Hindlimb muscle (tissue), 1 donor: ENCODE data around the gene ATP10D. TPM values are rescaled to one million over a fixed set of nuclear protein-coding genes. Genes with fewer than 3 reads are reported as not detected.
"Not testable (repeated sequence)": the region's sequence is repeated elsewhere in the genome, so short reads cannot be mapped to it uniquely, and the experiment has no call there.

ENCODE experiments used
- DNase-seq: peaks from one replicate; pipeline ENCODE4 v3.0.0-alpha.2; 2013
- polyA plus RNA-seq: library from polyadenylated mRNA; unstranded; fragments of 120-200 nt; gene quantifications from one replicate; pipeline ENCODE4 v1.2.1, GENCODE V29; 2013; ENCODE audit not compliant: insufficient read length

ATP10D gene
- polyA plus RNA-seq, 1 donor: 12.4 TPM

DNA sequence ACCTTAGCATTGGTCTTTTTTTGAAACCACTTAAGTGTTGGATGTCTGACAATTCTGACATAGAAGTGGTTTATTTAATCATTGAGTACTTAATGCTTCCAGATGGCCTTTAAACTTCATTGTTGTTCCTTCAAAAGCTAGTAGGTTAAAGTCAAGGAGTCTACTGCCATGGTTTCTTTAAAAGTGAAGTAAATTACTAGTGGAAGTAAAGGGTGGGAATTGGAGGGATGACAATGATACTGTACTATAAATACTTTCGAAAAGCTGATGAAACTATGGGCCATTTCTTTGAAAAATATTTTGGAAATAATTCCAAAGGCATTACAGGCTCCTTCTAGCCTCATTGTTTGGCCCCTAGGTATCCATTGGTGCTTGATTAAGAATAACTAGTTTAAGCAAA lies 51.9 kb downstream of the ATP10D start:
- DNase-seq: no peak

DNA sequence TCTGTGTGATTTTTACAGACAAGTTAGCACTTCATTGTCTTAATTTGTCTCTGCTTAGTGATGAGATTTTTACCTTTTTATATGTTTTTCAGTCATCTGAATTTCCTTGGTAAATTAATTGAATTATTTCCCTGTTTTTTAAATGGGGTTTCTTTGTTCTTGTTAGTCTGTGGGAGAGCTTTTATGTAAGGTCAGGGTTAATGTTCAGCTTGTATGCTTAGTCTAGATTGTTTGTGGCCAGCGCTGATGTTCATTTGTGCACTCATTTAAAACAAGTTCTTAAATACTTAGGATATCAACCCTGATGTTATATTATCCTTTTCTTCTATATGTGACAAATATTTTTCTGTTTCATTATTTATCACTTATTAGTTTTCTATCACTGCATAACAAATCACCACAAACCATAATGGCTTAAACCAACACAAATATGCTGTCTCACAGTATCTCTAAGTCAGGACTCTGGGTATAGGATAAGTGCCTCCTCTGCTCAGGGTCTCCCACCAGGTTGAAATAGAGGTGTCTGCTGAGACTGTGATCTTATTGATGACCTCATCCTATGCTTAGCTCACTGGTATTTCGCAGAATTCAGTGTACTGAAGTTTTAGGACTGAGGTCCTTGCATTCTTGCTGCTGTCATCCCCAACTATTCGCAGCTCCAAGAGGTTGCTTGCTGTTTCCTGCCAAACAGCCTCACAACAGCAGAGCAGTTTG lies 53.2 kb downstream of the ATP10D start:
- no peak for DNase-seq

DNA sequence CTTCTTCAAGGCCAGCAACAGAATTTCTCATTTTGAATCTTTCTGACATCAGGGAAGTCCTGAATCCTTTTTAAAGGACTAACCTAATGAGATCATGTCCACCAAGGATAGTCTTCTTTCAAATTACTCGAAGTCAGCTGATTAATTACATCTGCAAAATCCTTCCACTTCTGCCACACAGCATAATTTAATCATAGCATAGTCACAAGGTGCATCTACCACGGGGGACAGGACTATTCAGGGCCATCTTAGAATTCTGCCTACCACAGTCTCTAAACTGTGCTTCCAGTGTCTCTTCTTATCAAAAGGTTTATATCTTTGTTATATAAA lies 53.7 kb downstream of the ATP10D start:
- DNase-seq: no peak

DNA sequence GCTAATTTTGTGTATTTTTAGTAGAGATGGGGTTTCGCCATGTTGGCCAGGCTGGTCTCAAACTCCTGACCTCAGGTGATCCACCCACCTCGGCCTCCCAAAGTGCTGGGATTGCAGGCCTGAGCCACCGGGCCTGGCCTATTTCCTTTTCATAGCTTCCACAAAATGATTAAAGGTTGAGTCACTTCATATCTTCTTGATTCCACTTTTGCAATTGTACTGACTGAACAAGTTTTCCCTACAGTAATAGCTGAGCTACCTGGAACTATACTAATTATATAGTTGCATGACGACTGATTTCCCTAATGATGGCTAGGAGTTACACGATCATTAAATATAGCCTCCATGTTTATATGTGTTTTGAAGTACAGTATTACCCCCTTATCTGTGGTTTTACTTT lies 57.6 kb downstream of the ATP10D start:
- not testable (repeated sequence) for DNase-seq

DNA sequence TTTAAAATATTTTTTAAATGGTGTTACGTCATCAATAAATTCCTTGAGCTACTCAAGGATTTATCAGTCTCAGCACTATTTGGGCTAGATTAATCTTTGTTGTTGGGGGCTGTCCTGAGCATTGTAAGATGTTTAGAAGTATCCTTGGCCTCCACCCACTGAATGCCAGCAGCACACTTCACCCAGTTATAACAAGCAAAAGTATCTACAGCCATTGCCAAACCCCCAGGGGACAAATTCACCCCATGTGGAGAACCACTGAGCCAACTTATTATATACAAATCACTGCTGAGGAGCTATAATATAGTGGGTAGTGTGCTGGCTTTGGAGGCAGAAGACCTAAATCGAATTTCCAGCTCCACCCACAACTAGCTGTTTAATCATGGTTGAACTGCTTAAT lies 58.3 kb downstream of the ATP10D start:
- DNase-seq: no peak

DNA sequence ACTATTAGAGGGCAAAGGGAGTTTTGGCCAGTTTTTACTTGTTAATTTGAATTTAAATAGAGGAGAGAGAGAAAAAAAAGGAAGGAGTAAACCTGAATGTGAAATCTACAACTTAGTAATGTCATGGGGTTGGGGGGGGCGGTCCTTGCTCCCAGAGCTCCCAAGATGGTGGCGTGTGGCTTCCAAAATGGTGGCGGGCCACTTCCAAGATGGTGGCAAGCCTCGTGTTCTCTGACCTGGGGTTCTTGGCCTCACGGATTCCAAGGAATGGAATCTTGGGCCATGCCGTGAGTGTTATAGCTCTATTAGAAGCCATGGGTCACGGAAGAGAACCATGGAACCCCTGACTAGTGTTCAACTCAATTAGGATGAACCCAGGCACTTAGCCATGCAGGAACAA lies 65.3 kb downstream of the ATP10D start:
- not testable (repeated sequence) for DNase-seq

DNA sequence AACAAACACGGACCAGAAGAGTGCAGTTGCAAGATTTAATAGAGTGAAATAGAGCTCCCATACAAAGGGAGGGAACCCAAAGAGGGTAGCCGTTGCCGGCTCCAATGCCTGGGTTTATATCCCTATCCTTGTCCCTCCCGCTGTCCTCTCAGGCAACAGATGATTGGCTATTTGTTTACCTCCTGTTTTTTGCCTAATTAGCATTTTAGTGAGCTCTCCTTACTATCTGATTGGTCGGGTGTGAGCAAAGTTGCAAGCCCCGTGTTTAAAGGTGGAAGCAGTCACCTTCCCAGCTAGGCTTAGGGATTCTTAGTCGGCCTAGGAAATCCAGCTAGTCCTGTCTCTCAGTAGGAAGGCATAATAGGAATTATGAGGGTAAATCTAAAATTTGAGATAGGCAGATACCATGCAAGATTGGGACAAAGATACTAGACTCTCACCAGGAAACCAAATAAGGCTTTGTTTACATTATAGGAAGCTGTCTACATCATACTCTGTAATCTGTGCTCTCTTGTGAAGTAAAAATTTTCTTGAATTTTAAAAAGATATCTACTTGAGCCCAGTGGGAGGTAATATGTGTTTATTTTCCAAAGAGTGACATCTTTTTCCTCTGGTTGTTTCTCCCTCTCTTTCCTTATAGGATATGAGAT lies 65.9 kb downstream of the ATP10D start:
- DNase-seq: no peak

DNA sequence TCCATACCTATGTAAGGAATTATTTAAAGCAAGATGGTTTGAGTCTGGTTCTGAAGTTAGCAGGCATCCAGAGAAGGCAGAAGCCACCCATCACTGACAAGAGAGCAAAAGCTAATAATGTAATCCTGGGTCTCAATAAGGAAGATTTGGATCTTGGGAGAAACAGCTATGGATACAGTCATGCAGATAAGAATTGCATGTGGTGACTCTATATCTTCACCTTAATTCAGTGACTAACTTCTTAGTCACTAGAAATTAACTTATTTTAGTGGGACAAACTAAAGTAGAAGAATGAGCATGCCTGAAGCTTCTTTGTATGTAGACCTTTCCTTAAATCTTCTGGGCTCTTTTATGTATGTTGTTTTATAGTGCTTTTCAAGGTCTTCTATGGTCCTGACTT lies 66.6 kb downstream of the ATP10D start:
- DNase-seq: no peak

DNA sequence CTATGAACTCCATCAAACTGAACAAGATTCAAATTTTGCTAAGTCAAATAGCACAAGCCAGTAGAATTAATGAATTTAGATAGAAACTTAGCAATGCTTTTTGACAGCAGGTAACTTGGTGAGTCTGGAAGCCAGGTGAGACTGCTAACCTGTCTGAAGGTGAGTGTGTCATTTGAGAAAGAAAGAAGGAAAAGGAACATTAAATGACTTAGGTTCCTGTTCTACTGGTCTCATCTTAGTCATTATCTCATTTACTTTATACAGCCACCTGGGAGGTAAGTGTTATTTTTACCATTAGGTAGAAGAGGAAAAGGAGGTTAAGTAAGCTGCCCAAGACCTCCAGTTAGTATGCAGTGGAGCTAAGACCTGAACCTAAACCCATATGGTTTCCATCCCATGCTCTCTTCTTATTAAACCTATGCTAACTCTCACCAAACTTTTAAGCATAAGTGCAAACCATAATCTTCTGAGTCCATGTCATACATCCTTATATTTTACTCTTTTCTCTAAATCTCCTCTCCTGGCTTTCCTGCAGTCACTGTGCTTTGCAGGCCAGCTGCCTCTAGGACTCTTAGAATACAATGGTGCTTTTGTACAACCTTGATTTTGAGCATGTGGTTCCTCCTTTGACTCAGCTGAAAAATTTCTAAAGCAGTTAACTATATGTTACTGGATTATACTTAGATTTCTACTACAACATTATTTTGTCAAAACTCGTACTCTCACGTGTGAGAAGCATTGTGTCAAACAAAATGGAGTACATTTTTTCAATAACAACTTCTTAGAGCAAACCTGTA lies 68.5 kb downstream of the ATP10D start:
- no peak for DNase-seq

DNA sequence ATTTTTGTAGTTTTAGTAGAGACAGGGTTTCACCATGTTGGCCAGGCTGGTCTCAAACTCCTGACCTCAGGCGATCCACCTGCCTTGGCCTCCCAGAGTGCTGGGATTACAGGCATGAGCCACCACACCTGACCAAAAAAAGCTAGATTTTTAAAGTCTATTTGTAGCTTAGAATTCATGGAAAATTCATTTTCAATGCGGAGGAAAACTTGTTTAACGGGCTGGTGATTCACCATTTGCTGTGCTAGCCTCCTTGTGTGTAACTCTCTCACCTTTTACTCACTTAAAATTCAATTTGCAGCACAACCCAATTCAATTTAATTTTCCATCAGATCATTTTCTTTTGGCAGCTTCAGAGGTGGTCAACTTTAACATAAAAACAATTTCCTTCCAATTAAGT lies 70.8 kb downstream of the ATP10D start:
- DNase-seq: not testable (repeated sequence)

DNA sequence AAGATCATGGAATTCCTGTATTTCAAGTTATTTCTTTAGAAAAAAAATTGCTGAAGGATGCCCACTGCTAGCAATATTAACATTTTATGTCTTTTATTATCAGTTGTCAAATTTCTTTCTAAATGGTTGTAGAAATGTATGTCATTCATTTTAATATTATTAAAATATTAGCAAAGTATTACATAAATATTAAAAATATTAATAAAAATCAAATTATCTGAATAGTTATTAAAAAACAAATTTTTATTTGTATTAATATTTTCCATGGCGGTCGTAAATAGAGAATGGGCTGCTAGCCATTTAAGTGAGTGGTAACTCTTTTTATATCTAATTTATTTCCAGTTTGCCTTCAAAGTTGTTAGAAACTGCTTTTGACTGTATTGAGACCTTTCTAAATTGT lies 72.2 kb downstream of the ATP10D start:
- no peak for DNase-seq

DNA sequence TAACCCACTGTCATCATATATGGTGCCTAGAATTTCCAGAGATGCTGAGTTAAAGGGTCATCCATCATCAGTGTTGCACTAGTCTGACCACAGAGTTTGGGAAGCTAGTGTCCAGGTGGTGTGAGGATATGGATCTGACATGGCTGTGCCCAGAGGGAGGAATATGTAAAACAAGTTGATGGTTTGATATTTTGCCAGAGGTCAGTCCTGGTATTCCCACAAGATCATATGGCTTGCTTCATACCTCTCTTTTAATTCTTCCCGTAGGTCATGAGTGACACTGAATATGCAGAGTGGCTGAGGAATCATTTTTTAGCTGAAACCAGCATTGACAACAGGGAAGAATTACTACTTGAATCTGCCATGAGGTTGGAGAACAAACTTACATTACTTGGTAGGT lies 75.6 kb downstream of the ATP10D start:
- DNase-seq: no peak

DNA sequence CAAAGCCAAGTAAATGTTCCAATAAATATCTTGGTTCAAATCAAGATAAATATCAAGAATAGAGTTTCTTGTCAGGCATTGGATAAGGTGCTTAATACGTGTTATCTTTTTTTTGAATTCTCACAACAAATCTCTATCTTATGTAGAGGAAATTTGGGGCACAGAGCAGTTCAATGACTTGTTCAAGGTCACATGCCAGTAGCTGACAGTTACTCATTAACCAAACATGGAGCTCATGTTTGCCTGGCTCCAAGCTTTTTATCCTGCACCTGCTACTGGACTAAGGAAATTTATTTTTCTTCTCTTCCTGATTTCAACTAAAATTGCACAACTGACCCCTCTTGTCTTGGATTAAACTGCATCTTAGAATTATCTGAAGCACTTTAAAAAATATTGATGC lies 76.3 kb downstream of the ATP10D start:
- no peak for DNase-seq

DNA sequence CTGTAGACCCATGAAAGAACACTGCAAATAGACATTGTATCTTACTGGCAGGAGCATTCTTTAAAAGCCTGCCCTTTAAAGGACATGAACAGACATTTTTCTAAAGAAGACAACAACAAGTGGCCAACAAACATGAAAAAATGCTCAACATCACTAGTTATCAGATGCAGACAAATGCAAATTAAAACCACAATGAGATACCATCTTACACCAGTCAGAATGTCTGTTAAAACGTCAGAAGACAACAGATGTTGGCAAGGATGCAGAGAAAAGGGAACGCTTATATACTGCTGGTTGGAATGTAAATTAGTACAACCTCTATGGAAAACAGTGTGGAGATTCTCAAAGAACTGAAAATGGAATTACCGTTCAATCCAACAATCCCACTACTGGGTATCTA lies 77.2 kb downstream of the ATP10D start:
- DNase-seq: no peak

DNA sequence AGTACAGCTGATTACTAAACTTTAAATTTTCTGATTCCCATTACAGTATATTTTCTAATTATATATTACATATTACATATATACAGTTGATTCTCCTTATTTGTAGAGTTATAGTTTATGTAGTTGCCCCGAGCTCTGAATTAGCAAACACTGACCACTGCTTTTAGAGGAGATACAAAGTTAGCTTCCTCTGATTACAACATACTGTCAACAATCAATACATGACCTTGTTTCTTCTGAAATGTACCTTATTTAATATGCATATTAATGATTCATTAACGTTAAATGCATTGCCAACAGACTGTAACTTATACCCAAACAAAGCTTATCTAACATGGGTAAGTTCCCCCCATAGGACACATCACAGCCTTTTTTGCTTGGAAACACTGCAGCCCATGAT lies 81.5 kb downstream of the ATP10D start:
- DNase-seq: no peak

DNA sequence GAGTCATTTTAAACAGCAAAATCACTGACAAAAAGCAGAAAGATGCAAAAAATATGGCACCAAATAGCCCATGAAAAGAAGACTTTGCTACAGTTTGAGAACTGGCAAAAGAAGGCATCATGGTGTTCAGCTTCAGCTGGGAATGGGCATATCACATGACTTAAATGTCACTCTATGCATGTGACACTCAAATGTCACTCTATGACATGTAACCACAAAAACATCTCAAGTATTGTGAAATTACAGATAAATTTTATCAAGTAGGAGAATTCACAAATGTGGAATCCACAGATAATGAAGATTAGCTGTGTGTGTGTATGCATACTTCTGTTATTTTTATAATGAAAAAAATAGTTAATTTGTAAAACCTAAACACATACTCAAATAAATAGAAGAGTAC lies 81.9 kb downstream of the ATP10D start:
- no peak for DNase-seq

DNA sequence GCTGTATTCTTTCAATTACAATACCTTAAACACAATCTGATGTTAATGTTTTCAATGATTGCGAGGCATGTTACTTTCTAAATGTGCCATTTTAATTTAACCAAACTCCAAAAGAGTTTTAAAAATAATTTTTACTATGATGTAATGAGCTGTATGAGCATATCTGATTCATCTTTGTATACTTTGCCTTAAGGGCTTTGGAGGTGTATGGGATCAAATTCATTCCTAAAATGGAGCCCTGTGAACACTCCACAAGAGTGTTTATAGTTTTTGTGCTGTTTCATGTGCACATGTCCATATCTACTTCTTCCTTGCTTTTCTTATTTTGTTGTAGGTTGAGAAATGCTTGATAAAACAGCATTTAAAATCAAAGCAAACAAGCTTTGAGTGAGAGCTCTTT lies 82.4 kb downstream of the ATP10D start:
- DNase-seq: no peak

DNA sequence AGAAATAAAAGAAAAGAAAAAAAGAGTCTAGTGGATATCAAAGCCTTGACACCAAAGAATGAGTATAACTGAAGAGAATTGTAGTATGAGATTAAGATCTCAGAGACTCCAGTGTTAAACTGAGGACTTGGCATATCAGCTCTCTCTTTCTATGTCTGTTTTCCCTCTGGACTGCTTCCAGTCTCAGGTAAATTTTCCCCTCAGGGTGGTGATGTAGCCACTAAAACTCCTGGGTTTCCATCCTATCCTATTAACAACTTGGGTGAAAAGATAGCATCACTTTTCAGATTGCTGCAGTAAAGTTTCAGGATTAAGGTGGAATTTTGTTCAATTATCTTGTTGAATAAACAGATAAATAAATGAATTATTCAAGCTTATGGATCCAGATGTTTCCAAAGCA lies 85.7 kb downstream of the ATP10D start:
- no peak for DNase-seq

DNA sequence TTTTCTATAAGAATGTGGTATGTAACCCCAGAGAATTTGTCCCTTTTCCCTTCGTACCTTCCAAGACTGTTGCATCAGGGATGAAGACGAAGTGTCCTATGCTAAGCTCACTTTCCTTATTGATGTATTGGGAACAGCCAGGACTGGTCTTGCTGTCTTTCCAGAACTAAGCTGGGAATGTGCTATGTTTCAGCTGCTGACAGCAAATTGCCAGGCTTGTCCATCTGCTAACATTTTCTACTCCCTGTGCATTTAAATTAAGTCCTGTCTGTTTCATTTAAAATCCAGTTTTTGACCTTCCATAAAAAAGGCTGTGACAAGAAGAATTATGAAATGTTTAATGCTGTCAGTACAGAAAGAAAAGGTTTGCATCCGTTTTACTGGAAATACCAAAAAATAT lies 87.9 kb downstream of the ATP10D start:
- DNase-seq: no peak

DNA sequence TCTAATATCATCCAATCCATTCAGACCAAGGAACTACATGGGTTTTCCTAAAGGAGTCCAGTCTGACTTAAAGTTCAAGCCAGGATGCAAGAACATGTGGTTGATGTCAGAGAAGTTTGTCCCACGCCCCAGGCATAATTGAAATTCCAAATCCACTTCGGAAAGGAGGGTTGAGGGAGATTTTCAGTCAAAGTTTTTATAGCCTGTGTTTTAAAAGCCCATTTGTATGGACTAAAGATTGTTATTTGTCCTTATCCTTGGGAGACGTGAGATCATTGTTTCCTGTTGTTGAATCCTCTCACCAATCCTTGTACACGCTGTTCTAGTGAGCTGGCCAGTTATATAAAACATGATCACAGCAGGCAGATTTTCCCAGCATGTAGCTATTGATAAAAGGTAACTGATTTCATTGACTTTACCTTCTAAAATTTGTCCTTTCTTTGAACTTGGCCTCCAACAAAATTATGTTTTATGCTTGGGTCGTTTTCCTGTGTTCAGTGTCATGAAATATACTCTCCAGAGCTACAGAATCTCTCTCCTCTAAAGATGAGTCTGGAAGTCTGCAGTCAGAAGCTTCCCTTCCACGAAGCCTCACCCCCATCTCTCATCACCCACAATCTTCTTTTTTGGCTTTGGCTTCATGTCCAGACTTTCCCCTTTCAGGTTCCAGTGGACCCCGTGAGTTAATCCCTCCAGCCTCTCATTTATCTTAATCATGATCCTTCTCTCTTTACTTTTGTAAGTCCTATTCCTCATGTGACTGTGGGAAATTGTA lies 92.9 kb downstream of the ATP10D start:
- no peak for DNase-seq

DNA sequence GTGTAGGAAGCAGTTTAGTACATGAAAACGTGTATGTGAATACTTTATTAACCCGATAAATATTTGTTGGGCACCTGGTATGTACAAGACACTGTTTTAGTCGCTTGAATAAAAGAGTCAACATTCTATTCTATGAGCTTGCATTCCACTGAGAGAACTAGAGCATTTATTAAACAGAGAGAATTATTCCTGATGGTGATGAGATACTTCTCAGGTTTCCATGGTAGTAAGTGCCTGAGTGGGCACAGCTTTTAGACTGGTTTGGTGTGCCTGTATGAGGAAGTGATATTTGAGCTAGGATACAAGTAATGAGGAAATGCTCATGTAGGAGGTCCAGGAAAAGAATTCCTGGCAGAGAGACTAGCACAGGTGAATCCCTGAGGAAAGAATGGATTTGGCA lies 94.2 kb downstream of the ATP10D start:
- DNase-seq: no peak

DNA sequence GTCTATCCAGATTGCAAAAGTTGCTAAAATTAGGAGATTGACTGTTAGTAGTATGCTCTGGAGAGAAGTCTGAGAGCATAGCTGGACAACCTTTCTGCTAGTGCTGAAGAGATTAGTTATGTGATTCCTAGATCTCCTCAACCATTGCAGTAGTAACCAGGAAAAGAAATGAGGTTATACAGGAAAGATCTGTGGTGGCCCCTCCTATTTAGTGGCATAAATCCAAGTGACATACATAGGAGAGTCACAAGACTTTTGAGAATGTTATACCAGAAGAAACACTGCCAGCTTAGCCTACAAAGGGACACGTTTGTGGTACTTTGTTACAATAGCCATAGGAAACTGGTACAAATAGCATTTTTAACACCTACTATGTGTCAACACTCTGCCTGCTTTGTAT lies 105.2 kb downstream of the ATP10D start:
- DNase-seq: no peak

DNA sequence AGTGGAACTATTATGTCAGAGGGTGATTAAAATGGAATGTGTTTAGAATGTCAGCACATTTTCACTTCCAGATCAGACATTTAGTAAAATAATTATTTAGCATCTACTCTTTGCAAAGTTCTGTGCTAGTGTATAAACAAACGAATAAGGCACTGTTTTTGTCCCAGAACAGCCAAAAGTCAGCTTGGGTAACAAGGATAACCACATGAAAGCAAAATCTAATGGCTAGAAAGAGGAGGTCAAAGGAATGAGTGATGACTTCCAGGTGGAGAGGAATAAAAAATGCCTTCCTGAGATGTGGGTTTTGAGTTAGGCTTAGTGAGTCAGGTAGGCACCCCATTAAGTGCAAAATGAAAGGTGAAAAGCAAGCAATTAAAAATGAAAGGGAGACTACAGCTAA lies 112.6 kb downstream of the ATP10D start:
- DNase-seq: no peak
